Measurements from ENCODE around the gene RPL7A. TPM values are rescaled to one million over a fixed set of nuclear protein-coding genes. Genes with fewer than 3 reads are reported as not detected.

The RPL7A gene
- total RNA-seq, 4 donors from 2014 or later: 1,745 to 3,005 (median 2,502) TPM

GRCh38 chr9:133393399-133393798 lies 45.4 kb downstream of the RPL7A start:
- intact Hi-C loops (cut with DNase I; ENCODE audit: low total_unique reads): no loop called here
- Histone ChIP-seq H3K9me3 (no peaks in the 10 kb centered on the region), H3K36me3 (no peaks in the 10 kb centered on the region), H3K27me3 (no peaks in the 10 kb centered on the region), H3K27ac (no peak overlapping the region), H3K4me1 (no peaks in the 10 kb centered on the region), H3K4me3 (no peak overlapping the region)
- DNase-seq: no peak
- TF ChIP-seq CTCF (IDR thresholded peaks at IDR 0.05) (no peak), POLR2A (IDR thresholded peaks at IDR 0.05) (no peak)

- Histone ChIP-seq H3K4me3 (no peak overlapping the region), H3K9me3 (no peaks in the 10 kb centered on the region), H3K27me3 (no peaks in the 10 kb centered on the region), H3K36me3 (no peaks in the 10 kb centered on the region), H3K4me1 (no peaks in the 10 kb centered on the region), H3K27ac (no peak overlapping the region)
- TF ChIP-seq POLR2A (IDR thresholded peaks at IDR 0.05): no peak
- TF ChIP-seq CTCF (IDR thresholded peaks at IDR 0.05): no peak
- no peak for DNase-seq
- intact Hi-C loops (cut with DNase I; ENCODE audit: low total_unique reads): no loop called here
Observed at GRCh38 chr9:133394687-133395271, 46.8 kb downstream of the RPL7A start.

- Histone ChIP-seq H3K4me3 (no peak overlapping the region), H3K27ac (no peak overlapping the region), H3K4me1 (no peaks in the 10 kb centered on the region), H3K27me3 (no peaks in the 10 kb centered on the region), H3K36me3 (no peaks in the 10 kb centered on the region), H3K9me3 (no peaks in the 10 kb centered on the region)
- TF ChIP-seq CTCF (IDR thresholded peaks at IDR 0.05): no peak
- TF ChIP-seq POLR2A (IDR thresholded peaks at IDR 0.05): no peak
- intact Hi-C loops (cut with DNase I; ENCODE audit: low total_unique reads): no loop called here
- DNase-seq: no peak
Observed at GRCh38 chr9:133396952-133397351, 48.9 kb downstream of the RPL7A start.

- intact Hi-C loops (cut with DNase I; ENCODE audit: low total_unique reads): no loop called here
- H3K9me3 ChIP-seq: no peaks in the 10 kb centered on the region
- H3K4me3 ChIP-seq: no peak overlapping the region
- DNase-seq: no peak
- no peaks in the 10 kb centered on the region for H3K27me3 ChIP-seq
- H3K36me3 ChIP-seq: no peaks in the 10 kb centered on the region
- TF ChIP-seq CTCF (IDR thresholded peaks at IDR 0.05) (no peak), POLR2A (IDR thresholded peaks at IDR 0.05) (no peak)
- H3K4me1 ChIP-seq: no peaks in the 10 kb centered on the region
- no peak overlapping the region for H3K27ac ChIP-seq
Observed at GRCh38 chr9:133397370-133397769, 49.4 kb downstream of the RPL7A start.

- TF ChIP-seq CTCF (IDR thresholded peaks at IDR 0.05) (no peak), POLR2A (IDR thresholded peaks at IDR 0.05) (no peak)
- Histone ChIP-seq H3K4me1 (no peaks in the 10 kb centered on the region), H3K36me3 (no peaks in the 10 kb centered on the region), H3K4me3 (no peak overlapping the region), H3K27me3 (no peaks in the 10 kb centered on the region), H3K27ac (no peak overlapping the region), H3K9me3 (no peaks in the 10 kb centered on the region)
- intact Hi-C loops (cut with DNase I; ENCODE audit: low total_unique reads): no loop called here
- no peak for DNase-seq
Observed at GRCh38 chr9:133397895-133398294, 49.9 kb downstream of the RPL7A start.

All from uterus (tissue), 4 donors.